Ovary (tissue), 9 donors: ENCODE results near the gene CLEC16A. TPM values are rescaled to one million over a fixed set of nuclear protein-coding genes. Genes with fewer than 3 reads are reported as not detected.

Experiments
- DNase-seq, 5 donors: peaks; one replicate each; pipeline ENCODE4 v3.0.0-alpha.2; 2019 to 2020
- H3K27ac ChIP-seq, 2 donors: fragments of 200-600 bp; one replicate each; pipeline versions ENCODE4 v1.5.1 to v1.8.0; 2019 to 2022
- H3K27me3 ChIP-seq: fragments of 200-600 bp; one replicate; pipeline ENCODE4 v1.8.0; 2022
- H3K36me3 ChIP-seq: fragments of 200-600 bp; sonication (generic); one replicate; pipeline ENCODE4 v1.5.1; 2019
- H3K4me1 ChIP-seq: one replicate; pipeline ENCODE4 v1.8.1; 2013; ENCODE audit warnings: mild to moderate bottlenecking, moderate library complexity; ENCODE audit not compliant: insufficient read depth
- H3K4me3 ChIP-seq: fragments of 200-600 bp; sonication (generic); one replicate; pipeline ENCODE4 v1.5.1; 2017
- H3K9me3 ChIP-seq, 2 donors: fragments of 200-600 bp in 1 of 2; sonication (generic) in 1 of 2; one replicate each; pipeline versions ENCODE4 v1.5.1 to v1.8.1; 2013 to 2019; ENCODE audit warnings: mild to moderate bottlenecking in 1 of 2, moderate library complexity in 1 of 2
- EP300 ChIP-seq: sonication (generic); formaldehyde crosslinking; IDR thresholded peaks from one replicate; pipeline ENCODE4 v1.6.1; 2017; ENCODE audit warnings: antibody characterized with exemption
- POLR2A ChIP-seq: fragments of 450-650 bp; IDR thresholded peaks from one replicate; pipeline ENCODE4 v1.6.1; 2017; ENCODE audit warnings: antibody characterized with exemption, mild to moderate bottlenecking, moderate library complexity
- WGBS, 3 donors: extraction: QIAGEN DNeasy Blood & Tissue Kit in 1 of 3; methylation state at CpG; one replicate each; pipeline versions ENCODE4 v1.1.5 to v1.1.7; 2013 to 2017; 5-methylcytosine and 5-hydroxymethylcytosine counted together
- intact Hi-C, 4 donors: fragments of 100-400 bp; cut with DNase I; formaldehyde crosslinking; loops; one replicate each; pipeline versions ENCODE4 v1.11.0 to v1.15.1; 2022 to 2023
- polyA plus RNA-seq, 2 donors: library from polyadenylated mRNA; stranded (reverse); fragments of 200-250 nt in 1 of 2; fragments of 350-450 nt in 1 of 2; fragmentation: Illumina TruSeq in 1 of 2; extraction: RNeasy Lipid Tissue Mini Kit (QIAGEN cat#74804) in 1 of 2; gene quantifications; one replicate each; pipeline ENCODE4 v1.2.3, GENCODE V29; 2013 to 2014
- total RNA-seq, 7 donors: library from RNA; depleted of rRNA in 2 of 7; stranded (reverse); fragments of >200 nt in 2 of 7; fragmentation: NEBNext Ultra II Directional in 3 of 7; extraction: Animal tissue kit (Norgen Biotek cat#: 25700) in 3 of 7; gene quantifications; one replicate each; pipeline versions ENCODE4 v1.1.0 to v1.2.4, GENCODE V29; 2016 to 2023
- TF ChIP-seq, protein P1 (sequence below), 3 donors: fragments of 450-650 bp in 2 of 3; fragments of 200-600 bp in 1 of 3; IDR thresholded peaks; one replicate each; pipeline versions ENCODE4 v1.5.1 to v1.8.0; 2016 to 2022; ENCODE audit warnings: antibody characterized with exemption in 3 of 3, mild to moderate bottlenecking in 1 of 3
- donor health status: DM: no; HTN: no; CAD: no; lungs with moderate emphysema.
- donor health status: DM: no; HTN: no; CAD: no.
- donor health status: Bipolar disorder and iron deficiency.
- donor health status: DM: yes; HTN: yes; CAD: no.
- donor health status: DM: no; HTN: no; CAD: no.
- donor health status: DM: yes; HTN: yes; CAD: no.

The CLEC16A gene
- total and polyA plus RNA-seq, 9 donors = 6.4 to 28.1 (median 16.5) TPM

DNA sequence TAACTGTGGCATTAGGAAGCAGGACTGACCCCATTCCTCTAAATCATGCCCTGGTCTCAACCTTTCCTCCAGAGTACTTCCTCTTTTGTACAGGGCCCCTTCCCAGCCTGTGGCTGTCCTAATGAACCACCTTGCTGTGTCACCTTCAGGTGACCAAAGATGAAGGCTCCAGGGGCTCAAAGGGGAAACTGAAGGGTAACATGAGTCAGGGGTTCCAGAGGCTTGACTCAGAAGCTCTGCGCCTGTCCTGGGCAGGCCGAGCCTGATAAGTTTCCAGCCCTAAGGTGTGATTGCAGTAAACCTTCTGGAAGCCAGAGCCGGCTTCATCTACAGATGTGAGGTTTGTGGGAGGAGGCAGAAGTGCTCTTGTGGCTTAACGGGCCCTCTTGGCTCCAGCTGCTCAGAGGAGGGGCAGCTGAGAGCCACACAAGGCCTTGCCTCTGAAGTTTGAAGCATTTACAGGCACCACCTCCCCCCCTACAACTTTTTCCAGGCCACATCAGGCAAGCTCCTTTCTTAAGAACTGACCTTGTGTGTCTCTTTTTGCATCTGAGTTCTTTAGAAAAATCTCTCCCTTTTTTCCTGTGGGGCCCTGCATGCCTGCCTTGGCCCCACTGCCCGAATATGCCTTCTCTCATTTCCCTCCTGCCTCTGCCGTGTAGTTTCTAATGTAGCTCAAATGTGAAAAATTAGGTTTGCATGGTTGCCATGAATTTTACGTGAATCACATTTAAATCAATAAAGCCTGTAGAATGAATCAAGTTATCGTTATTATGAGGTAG, 149.9 kb downstream of the CLEC16A start:
- DNase-seq = peak in 2 of 5 donors; percentile 29 to 50
- TF ChIP-seq, protein P1, sequence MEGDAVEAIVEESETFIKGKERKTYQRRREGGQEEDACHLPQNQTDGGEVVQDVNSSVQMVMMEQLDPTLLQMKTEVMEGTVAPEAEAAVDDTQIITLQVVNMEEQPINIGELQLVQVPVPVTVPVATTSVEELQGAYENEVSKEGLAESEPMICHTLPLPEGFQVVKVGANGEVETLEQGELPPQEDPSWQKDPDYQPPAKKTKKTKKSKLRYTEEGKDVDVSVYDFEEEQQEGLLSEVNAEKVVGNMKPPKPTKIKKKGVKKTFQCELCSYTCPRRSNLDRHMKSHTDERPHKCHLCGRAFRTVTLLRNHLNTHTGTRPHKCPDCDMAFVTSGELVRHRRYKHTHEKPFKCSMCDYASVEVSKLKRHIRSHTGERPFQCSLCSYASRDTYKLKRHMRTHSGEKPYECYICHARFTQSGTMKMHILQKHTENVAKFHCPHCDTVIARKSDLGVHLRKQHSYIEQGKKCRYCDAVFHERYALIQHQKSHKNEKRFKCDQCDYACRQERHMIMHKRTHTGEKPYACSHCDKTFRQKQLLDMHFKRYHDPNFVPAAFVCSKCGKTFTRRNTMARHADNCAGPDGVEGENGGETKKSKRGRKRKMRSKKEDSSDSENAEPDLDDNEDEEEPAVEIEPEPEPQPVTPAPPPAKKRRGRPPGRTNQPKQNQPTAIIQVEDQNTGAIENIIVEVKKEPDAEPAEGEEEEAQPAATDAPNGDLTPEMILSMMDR (IDR thresholded peaks at IDR 0.05) = no peak
- TF ChIP-seq POLR2A (no peak), EP300 (no peak)
- no peaks in the 10 kb centered on the region for H3K36me3 ChIP-seq
- intact Hi-C loops = loop anchor here in 1 of 4 donors (10.0 kb wide), 1 partner anchor 49 kb away; no protein-coding TSS in a partner anchor
- H3K27me3 ChIP-seq = no peaks in the 10 kb centered on the region
- H3K4me3 ChIP-seq = no peak overlapping the region
- 27 to 35% (median 34%) methylated on average over 8 of the region's 8 CpGs for WGBS, 3 donors
- no peaks in the 10 kb centered on the region for H3K9me3 ChIP-seq
- peaks cover 17% of the 10 kb centered on the region for H3K4me1 ChIP-seq
- peak overlapping the region in 1 of 2 donors; percentile 53 for H3K27ac ChIP-seq

DNA sequence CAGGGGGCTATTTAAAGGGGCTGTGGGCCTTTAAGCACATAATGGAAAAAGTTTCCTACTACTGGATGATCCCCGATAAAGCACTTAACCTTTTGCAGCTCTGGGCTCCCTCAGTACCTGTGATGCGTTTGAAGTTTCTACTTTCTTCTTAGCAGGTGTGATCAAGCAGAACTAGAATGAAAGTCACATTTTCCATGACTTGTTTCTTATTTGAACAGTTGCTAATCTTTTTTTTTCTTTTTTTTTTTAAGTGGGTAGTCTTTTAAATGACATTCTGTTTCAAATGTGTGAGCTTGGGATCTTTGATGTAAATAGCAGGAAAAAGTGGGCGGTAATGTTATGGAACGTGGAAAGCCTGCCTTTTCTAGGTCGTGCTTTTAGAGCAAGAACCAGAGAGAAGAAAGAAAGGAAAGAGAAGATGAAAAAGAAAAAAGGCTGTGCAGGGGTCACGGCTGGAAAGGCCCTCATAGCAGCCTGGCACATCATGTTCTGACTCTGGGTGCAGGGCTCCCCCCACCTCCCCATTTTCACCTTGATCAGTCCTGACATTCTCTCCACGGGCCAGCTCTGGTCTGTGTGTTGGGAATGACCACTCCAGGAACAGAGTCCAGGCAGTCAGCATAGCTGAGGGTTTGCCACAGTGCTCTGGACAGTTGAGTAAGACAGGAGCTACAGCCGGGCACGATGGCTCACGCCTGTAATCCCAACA, 150.6 kb downstream of the CLEC16A start:
- DNase-seq = peak in 1 of 5 donors; percentile 26
- Histone ChIP-seq H3K36me3 (no peaks in the 10 kb centered on the region), H3K4me3 (no peak overlapping the region), H3K27ac (peak overlapping the region in 1 of 2 donors; percentile 53), H3K4me1 (peaks cover 17% of the 10 kb centered on the region), H3K27me3 (no peaks in the 10 kb centered on the region), H3K9me3 (no peaks in the 10 kb centered on the region)
- TF ChIP-seq POLR2A (no peak), EP300 (no peak)
- TF ChIP-seq, protein P1 (IDR thresholded peaks at IDR 0.05) = no peak
- WGBS, 3 donors = 72 to 80% (median 72%) methylated on average over 10 of the region's 10 CpGs
- intact Hi-C loops = loop anchor here in 1 of 4 donors (10.0 kb wide), 1 partner anchor 50 kb away; no protein-coding TSS in a partner anchor

DNA sequence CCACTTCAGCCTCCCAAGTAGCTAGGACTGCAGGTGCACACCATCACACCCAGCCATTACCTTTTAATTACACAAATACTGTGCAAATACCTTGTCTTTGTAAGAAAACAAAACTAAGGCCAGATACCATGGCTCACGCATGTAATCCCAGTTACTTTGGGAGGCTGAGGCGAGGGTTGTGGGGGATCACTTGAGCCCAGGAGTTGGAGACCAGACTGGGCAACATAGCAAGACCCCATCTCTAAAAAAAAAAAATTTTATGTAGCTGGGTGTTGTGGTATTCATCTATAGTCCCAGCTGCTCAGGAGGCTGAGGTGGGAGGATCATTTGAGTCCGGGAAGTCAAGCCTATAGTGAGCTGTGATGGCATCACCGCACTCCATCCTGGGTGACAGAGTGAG, 151.6 kb downstream of the CLEC16A start:
- intact Hi-C loops = loop anchor here in 1 of 4 donors (10.0 kb wide), 1 partner anchor 51 kb away; no protein-coding TSS in a partner anchor
- TF ChIP-seq EP300 (no peak), POLR2A (no peak)
- TF ChIP-seq, protein P1 (IDR thresholded peaks at IDR 0.05) = no peak
- DNase-seq = no peak
- H3K27ac ChIP-seq = no peak overlapping the region
- H3K4me3 ChIP-seq = no peak overlapping the region
- H3K36me3 ChIP-seq = no peaks in the 10 kb centered on the region
- WGBS, 3 donors = 96 to 100% (median 99%) methylated on average over 4 of the region's 4 CpGs
- H3K27me3 ChIP-seq = no peaks in the 10 kb centered on the region
- H3K4me1 ChIP-seq = peaks cover 21% of the 10 kb centered on the region
- H3K9me3 ChIP-seq = no peaks in the 10 kb centered on the region

DNA sequence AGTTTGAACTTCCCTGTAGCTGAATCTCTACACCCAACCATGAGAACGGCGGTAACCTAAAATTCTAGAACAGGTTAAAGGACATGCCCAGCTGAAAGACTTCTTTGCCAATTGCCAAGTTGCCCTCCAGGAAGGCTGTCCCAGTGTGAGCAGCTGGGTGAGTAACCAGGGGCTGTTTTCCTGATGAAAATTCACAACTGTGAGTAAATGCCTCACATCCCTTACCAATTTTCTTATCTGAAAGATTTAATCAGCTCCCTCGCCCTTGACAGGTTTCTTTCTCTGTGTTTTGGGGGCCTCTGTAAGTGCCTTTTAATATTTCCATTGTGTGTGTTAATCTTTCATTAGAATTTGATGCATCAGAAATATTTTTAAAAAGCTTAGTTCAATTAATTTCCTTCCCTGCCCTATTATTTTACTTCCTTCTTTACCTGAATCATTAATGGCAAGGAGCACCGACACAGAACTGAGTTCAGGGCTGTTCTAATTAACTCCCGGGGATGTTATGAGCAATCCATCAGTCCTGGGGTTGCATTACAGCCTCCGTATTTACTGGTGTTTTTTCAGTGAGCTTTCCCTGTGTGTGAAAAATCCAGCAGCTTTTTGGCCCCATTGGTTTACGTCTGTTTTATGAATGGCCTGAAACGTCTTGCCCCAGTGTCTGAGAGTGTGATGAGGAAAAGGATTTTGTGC, 152.9 kb downstream of the CLEC16A start:
- Histone ChIP-seq H3K4me3 (no peak overlapping the region), H3K27me3 (no peaks in the 10 kb centered on the region), H3K9me3 (no peaks in the 10 kb centered on the region), H3K36me3 (no peaks in the 10 kb centered on the region), H3K4me1 (peaks cover 21% of the 10 kb centered on the region), H3K27ac (no peak overlapping the region)
- TF ChIP-seq EP300 (no peak), POLR2A (no peak)
- TF ChIP-seq, protein P1 (IDR thresholded peaks at IDR 0.05) = no peak
- intact Hi-C loops = loop anchor here in 1 of 4 donors (10.0 kb wide), 1 partner anchor 52 kb away; no protein-coding TSS in a partner anchor
- 74 to 94% (median 93%) methylated on average over 8 of the region's 8 CpGs for whole genome bisulfite sequencing, 3 donors
- DNase-seq = no peak
